ENCODE results near the gene KAT6B.
A peak's percentile ranks its signal among the peaks of the same experiment; 100 is the strongest.

KAT6B gene

GRCh38 chr10:74934100-74934812, 107.9 kb downstream of the KAT6B start:
- Histone ChIP-seq H3K36me3 (no peaks in the 10 kb centered on the region), H3K27me3 (no peaks in the 10 kb centered on the region), H3K4me1 (peaks cover 2% of the 10 kb centered on the region; the same call in 1 of the 2 replicates), H3K9me3 (no peaks in the 10 kb centered on the region), H3K4me3 (ENCODE audit: low read depth, low read length) (no peak overlapping the region)
- no peak for TF ChIP-seq CTCF (IDR thresholded peaks at IDR 0.05; ENCODE audit: low read depth, low read length)
- DNase-seq, result no peak

- Histone ChIP-seq H3K9me3 (no peaks in the 10 kb centered on the region), H3K4me1 (peaks cover 6% of the 10 kb centered on the region; the same call in 1 of the 2 replicates), H3K4me3 (ENCODE audit: low read depth, low read length) (no peak overlapping the region), H3K27me3 (no peaks in the 10 kb centered on the region), H3K36me3 (no peaks in the 10 kb centered on the region)
- no peak for DNase-seq
- TF ChIP-seq CTCF (IDR thresholded peaks at IDR 0.05; ENCODE audit: low read depth, low read length), result no peak
Observed at GRCh38 chr10:74936577-74937265, 110.3 kb downstream of the KAT6B start.

GRCh38 chr10:74937266-74937856, 111.0 kb downstream of the KAT6B start:
- DNase-seq, result no peak
- no peak for TF ChIP-seq CTCF (IDR thresholded peaks at IDR 0.05; ENCODE audit: low read depth, low read length)
- H3K27me3 ChIP-seq, result no peaks in the 10 kb centered on the region
- no peaks in the 10 kb centered on the region for H3K9me3 ChIP-seq
- no peak overlapping the region for H3K4me3 ChIP-seq (ENCODE audit: low read depth, low read length)
- H3K4me1 ChIP-seq, result peaks cover 6% of the 10 kb centered on the region; the same call in 1 of the 2 replicates
- H3K36me3 ChIP-seq, result no peaks in the 10 kb centered on the region

GRCh38 chr10:74944205-74944604, 117.8 kb downstream of the KAT6B start:
- Histone ChIP-seq H3K9me3 (no peaks in the 10 kb centered on the region), H3K4me3 (ENCODE audit: low read depth, low read length) (no peak overlapping the region), H3K4me1 (peaks cover 17% of the 10 kb centered on the region), H3K36me3 (no peaks in the 10 kb centered on the region), H3K27me3 (no peaks in the 10 kb centered on the region)
- TF ChIP-seq CTCF (IDR thresholded peaks at IDR 0.05; ENCODE audit: low read depth, low read length), result no peak
- no peak for DNase-seq

- Histone ChIP-seq H3K36me3 (no peaks in the 10 kb centered on the region), H3K9me3 (no peaks in the 10 kb centered on the region), H3K4me3 (ENCODE audit: low read depth, low read length) (no peak overlapping the region), H3K27me3 (no peaks in the 10 kb centered on the region), H3K4me1 (peaks cover 14% of the 10 kb centered on the region)
- DNase-seq, result peak; percentile 48
- no peak for TF ChIP-seq CTCF (IDR thresholded peaks at IDR 0.05; ENCODE audit: low read depth, low read length)
Observed at GRCh38 chr10:74947781-74948401, 121.5 kb downstream of the KAT6B start.

All from BE2C (cell line).